ENCODE data around the gene POLR3C. TPM values are rescaled to one million over a fixed set of nuclear protein-coding genes. Genes with fewer than 3 reads are reported as not detected.

Gene POLR3C
- total RNA-seq, 1 experiment from 2014 or later = 24.9 TPM

GRCh38 chr1:145785547-145785946 lies 38.5 kb upstream of the POLR3C start (continued):
- TF ChIP-seq CDX4 (CRISPR knock-in tag; IDR thresholded peaks at IDR 0.05; ENCODE audit: borderline replicate concordance) (no peak), HMGA2 (CRISPR knock-in tag; IDR thresholded peaks at IDR 0.05) (no peak), ATF6 (CRISPR knock-in tag; IDR thresholded peaks at IDR 0.05) (no peak)
- TF ChIP-seq, protein P1, sequence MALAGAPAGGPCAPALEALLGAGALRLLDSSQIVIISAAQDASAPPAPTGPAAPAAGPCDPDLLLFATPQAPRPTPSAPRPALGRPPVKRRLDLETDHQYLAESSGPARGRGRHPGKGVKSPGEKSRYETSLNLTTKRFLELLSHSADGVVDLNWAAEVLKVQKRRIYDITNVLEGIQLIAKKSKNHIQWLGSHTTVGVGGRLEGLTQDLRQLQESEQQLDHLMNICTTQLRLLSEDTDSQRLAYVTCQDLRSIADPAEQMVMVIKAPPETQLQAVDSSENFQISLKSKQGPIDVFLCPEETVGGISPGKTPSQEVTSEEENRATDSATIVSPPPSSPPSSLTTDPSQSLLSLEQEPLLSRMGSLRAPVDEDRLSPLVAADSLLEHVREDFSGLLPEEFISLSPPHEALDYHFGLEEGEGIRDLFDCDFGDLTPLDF (CRISPR knock-in tag; IDR thresholded peaks at IDR 0.05) = no peak
- TF ChIP-seq, protein P2, sequence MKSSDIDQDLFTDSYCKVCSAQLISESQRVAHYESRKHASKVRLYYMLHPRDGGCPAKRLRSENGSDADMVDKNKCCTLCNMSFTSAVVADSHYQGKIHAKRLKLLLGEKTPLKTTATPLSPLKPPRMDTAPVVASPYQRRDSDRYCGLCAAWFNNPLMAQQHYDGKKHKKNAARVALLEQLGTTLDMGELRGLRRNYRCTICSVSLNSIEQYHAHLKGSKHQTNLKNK (CRISPR knock-in tag; IDR thresholded peaks at IDR 0.05) = no peak
- TF ChIP-seq, protein P3, sequence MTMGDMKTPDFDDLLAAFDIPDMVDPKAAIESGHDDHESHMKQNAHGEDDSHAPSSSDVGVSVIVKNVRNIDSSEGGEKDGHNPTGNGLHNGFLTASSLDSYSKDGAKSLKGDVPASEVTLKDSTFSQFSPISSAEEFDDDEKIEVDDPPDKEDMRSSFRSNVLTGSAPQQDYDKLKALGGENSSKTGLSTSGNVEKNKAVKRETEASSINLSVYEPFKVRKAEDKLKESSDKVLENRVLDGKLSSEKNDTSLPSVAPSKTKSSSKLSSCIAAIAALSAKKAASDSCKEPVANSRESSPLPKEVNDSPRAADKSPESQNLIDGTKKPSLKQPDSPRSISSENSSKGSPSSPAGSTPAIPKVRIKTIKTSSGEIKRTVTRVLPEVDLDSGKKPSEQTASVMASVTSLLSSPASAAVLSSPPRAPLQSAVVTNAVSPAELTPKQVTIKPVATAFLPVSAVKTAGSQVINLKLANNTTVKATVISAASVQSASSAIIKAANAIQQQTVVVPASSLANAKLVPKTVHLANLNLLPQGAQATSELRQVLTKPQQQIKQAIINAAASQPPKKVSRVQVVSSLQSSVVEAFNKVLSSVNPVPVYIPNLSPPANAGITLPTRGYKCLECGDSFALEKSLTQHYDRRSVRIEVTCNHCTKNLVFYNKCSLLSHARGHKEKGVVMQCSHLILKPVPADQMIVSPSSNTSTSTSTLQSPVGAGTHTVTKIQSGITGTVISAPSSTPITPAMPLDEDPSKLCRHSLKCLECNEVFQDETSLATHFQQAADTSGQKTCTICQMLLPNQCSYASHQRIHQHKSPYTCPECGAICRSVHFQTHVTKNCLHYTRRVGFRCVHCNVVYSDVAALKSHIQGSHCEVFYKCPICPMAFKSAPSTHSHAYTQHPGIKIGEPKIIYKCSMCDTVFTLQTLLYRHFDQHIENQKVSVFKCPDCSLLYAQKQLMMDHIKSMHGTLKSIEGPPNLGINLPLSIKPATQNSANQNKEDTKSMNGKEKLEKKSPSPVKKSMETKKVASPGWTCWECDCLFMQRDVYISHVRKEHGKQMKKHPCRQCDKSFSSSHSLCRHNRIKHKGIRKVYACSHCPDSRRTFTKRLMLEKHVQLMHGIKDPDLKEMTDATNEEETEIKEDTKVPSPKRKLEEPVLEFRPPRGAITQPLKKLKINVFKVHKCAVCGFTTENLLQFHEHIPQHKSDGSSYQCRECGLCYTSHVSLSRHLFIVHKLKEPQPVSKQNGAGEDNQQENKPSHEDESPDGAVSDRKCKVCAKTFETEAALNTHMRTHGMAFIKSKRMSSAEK (CRISPR knock-in tag; IDR thresholded peaks at IDR 0.05; ENCODE audit: borderline replicate concordance) = no peak

GRCh38 chr1:145786271-145786670 lies 37.7 kb upstream of the POLR3C start:
- H3K4me1 Mint-ChIP-seq = peaks cover 6% of the 10 kb centered on the region; the same call in 1 of the 2 replicates
- TF ChIP-seq ATF6 (CRISPR knock-in tag; IDR thresholded peaks at IDR 0.05) (no peak), SP1 (CRISPR knock-in tag; conservative IDR thresholded peaks at IDR 0.05) (no peak)
- H3K4me3 Mint-ChIP-seq = no peak overlapping the region
- H3K27ac Mint-ChIP-seq = no peak overlapping the region
- CTCF ChIA-PET = interaction anchor here (1.2 kb wide), 1 partner anchor 105 kb away, joined by 3 read pairs; no protein-coding TSS in a partner anchor
- H3K9me3 Mint-ChIP-seq = no peaks in the 10 kb centered on the region
- H3K36me3 Mint-ChIP-seq = peaks cover 7% of the 10 kb centered on the region
- no peaks in the 10 kb centered on the region for H3K27me3 Mint-ChIP-seq (ENCODE audit: low read depth)
- ATAC-seq (no peak), DNase-seq (ENCODE audit: low spot score) (no peak)
- POLR2A ChIA-PET = no interaction called here

GRCh38 chr1:145788580-145788979 lies 35.4 kb upstream of the POLR3C start:
- Mint-ChIP-seq H3K9me3 (no peaks in the 10 kb centered on the region), H3K4me3 (no peak overlapping the region), H3K27me3 (ENCODE audit: low read depth) (no peaks in the 10 kb centered on the region), H3K27ac (no peak overlapping the region), H3K36me3 (peaks cover 7% of the 10 kb centered on the region; the same call in 1 of the 2 replicates), H3K4me1 (peaks cover 6% of the 10 kb centered on the region; the same call in 1 of the 2 replicates)
- POLR2A ChIA-PET = no interaction called here
- CTCF ChIA-PET = interaction anchor here (1.8 kb wide), 1 partner anchor 57 kb away, joined by 6 read pairs; the partner anchor contains the start of gene NUDT17
- DNase-seq (ENCODE audit: low spot score) (no peak), ATAC-seq (no peak)
- TF ChIP-seq, protein P4, sequence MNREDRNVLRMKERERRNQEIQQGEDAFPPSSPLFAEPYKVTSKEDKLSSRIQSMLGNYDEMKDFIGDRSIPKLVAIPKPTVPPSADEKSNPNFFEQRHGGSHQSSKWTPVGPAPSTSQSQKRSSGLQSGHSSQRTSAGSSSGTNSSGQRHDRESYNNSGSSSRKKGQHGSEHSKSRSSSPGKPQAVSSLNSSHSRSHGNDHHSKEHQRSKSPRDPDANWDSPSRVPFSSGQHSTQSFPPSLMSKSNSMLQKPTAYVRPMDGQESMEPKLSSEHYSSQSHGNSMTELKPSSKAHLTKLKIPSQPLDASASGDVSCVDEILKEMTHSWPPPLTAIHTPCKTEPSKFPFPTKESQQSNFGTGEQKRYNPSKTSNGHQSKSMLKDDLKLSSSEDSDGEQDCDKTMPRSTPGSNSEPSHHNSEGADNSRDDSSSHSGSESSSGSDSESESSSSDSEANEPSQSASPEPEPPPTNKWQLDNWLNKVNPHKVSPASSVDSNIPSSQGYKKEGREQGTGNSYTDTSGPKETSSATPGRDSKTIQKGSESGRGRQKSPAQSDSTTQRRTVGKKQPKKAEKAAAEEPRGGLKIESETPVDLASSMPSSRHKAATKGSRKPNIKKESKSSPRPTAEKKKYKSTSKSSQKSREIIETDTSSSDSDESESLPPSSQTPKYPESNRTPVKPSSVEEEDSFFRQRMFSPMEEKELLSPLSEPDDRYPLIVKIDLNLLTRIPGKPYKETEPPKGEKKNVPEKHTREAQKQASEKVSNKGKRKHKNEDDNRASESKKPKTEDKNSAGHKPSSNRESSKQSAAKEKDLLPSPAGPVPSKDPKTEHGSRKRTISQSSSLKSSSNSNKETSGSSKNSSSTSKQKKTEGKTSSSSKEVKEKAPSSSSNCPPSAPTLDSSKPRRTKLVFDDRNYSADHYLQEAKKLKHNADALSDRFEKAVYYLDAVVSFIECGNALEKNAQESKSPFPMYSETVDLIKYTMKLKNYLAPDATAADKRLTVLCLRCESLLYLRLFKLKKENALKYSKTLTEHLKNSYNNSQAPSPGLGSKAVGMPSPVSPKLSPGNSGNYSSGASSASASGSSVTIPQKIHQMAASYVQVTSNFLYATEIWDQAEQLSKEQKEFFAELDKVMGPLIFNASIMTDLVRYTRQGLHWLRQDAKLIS (CRISPR knock-in tag; IDR thresholded peaks at IDR 0.05; ENCODE audit: borderline replicate concordance) = no peak
- TF ChIP-seq, protein P5, sequence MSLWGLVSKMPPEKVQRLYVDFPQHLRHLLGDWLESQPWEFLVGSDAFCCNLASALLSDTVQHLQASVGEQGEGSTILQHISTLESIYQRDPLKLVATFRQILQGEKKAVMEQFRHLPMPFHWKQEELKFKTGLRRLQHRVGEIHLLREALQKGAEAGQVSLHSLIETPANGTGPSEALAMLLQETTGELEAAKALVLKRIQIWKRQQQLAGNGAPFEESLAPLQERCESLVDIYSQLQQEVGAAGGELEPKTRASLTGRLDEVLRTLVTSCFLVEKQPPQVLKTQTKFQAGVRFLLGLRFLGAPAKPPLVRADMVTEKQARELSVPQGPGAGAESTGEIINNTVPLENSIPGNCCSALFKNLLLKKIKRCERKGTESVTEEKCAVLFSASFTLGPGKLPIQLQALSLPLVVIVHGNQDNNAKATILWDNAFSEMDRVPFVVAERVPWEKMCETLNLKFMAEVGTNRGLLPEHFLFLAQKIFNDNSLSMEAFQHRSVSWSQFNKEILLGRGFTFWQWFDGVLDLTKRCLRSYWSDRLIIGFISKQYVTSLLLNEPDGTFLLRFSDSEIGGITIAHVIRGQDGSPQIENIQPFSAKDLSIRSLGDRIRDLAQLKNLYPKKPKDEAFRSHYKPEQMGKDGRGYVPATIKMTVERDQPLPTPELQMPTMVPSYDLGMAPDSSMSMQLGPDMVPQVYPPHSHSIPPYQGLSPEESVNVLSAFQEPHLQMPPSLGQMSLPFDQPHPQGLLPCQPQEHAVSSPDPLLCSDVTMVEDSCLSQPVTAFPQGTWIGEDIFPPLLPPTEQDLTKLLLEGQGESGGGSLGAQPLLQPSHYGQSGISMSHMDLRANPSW (CRISPR knock-in tag; conservative IDR thresholded peaks at IDR 0.05; ENCODE audit: low read depth) = no peak
- TF ChIP-seq, protein P6, sequence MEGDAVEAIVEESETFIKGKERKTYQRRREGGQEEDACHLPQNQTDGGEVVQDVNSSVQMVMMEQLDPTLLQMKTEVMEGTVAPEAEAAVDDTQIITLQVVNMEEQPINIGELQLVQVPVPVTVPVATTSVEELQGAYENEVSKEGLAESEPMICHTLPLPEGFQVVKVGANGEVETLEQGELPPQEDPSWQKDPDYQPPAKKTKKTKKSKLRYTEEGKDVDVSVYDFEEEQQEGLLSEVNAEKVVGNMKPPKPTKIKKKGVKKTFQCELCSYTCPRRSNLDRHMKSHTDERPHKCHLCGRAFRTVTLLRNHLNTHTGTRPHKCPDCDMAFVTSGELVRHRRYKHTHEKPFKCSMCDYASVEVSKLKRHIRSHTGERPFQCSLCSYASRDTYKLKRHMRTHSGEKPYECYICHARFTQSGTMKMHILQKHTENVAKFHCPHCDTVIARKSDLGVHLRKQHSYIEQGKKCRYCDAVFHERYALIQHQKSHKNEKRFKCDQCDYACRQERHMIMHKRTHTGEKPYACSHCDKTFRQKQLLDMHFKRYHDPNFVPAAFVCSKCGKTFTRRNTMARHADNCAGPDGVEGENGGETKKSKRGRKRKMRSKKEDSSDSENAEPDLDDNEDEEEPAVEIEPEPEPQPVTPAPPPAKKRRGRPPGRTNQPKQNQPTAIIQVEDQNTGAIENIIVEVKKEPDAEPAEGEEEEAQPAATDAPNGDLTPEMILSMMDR (IDR thresholded peaks at IDR 0.05) = no peak
